H1 (cell line): ENCODE data around the gene NEU2. TPM values are rescaled to one million over a fixed set of nuclear protein-coding genes. Genes with fewer than 3 reads are reported as not detected.
"Not testable (repeated sequence)": the region's sequence is repeated elsewhere in the genome, so short reads cannot be mapped to it uniquely, and the experiment has no call there.

Experiments used
- CTCF ChIA-PET: fragments of 300-600 bp; sonication (Branson Sonifier 250); formaldehyde crosslinking; loops from one replicate; lab custom pipeline; 2021; ENCODE audit not compliant: partially characterized antibody; lab: Charles Lee
- POLR2A ChIA-PET: fragments of 300-600 bp; sonication (Branson Sonifier 250); formaldehyde crosslinking; loops from one replicate; lab custom pipeline; 2021; ENCODE audit warnings: inconsistent platforms; ENCODE audit not compliant: partially characterized antibody; lab: Charles Lee
- DNase-seq, 2 experiments: peaks; one replicate each; pipeline versions ENCODE4 v3.0.0 to v3.0.0-alpha.2; 2010 to 2022; ENCODE audit warnings: low spot score in 2 of 2, low read depth in 1 of 2, mixed read lengths in 1 of 2
- FAIRE-seq: peaks from 2 replicates; lab custom pipeline; 2011; peaks lifted over from hg19 to GRCh38; lab: Jason Lieb, UNC
- H2AFZ ChIP-seq: 2 replicates; pipeline ENCODE4 v1.8.1; 2012; ENCODE audit warnings: low read length, inconsistent platforms
- H2AK5ac ChIP-seq: 2 replicates; pipeline ENCODE4 v1.6.1; 2013; ENCODE audit warnings: low read depth, low read length
- H2BK120ac ChIP-seq: replicated peaks from 2 replicates; pipeline ENCODE3; 2013; ENCODE audit warnings: low read depth, low read length, inconsistent platforms
- H2BK12ac ChIP-seq: 2 replicates; pipeline ENCODE4 v1.6.1; 2013; ENCODE audit warnings: low read depth, low read length
- H2BK15ac ChIP-seq: 2 replicates; pipeline ENCODE4 v1.6.1; 2013; ENCODE audit warnings: low read length
- H2BK20ac ChIP-seq: 2 replicates; pipeline ENCODE4 v1.6.1; 2013; ENCODE audit warnings: low read length
- H2BK5ac ChIP-seq: 2 replicates; pipeline ENCODE4 v1.6.1; 2013; ENCODE audit warnings: low read depth, low read length
- H3K14ac ChIP-seq: 2 replicates; pipeline ENCODE4 v1.6.1; 2013; ENCODE audit warnings: inconsistent platforms; ENCODE audit not compliant: insufficient read length
- H3K18ac ChIP-seq: 2 replicates; pipeline ENCODE4 v1.6.1; 2013; ENCODE audit warnings: low read length; ENCODE audit errors: extremely low read depth
- H3K23ac ChIP-seq: 2 replicates; pipeline ENCODE4 v1.6.1; 2013; ENCODE audit warnings: inconsistent platforms; ENCODE audit not compliant: insufficient read length
- H3K23me2 ChIP-seq: 2 replicates; pipeline ENCODE4 v1.6.1; 2013; ENCODE audit warnings: low read depth, low read length
- H3K27ac ChIP-seq: 2 replicates; pipeline ENCODE4 v1.6.1; 2011; ENCODE audit warnings: low read depth, low read length, inconsistent platforms
- H3K27me3 ChIP-seq, 4 experiments: replicated peaks in 1 of 4; 1 replicate in 1 of 4; 2 replicates in 3 of 4; pipeline versions ENCODE4 v1.6.1 to v1.8.1; 2011 to 2013; ENCODE audit warnings: low read length in 3 of 4, mild to moderate bottlenecking in 3 of 4, inconsistent platforms in 2 of 4, mixed read lengths in 2 of 4, moderate library complexity in 1 of 4; ENCODE audit not compliant: control insufficient read depth in 3 of 4, insufficient read depth in 3 of 4; ENCODE audit errors: extremely low read depth in 1 of 4
- H3K36me3 ChIP-seq, 4 experiments: 2 replicates each; pipeline versions ENCODE4 v1.6.1 to v1.8.1; 2011 to 2013; ENCODE audit warnings: mild to moderate bottlenecking in 4 of 4, low read length in 3 of 4, moderate library complexity in 2 of 4, control low read depth in 1 of 4, inconsistent platforms in 1 of 4; ENCODE audit not compliant: insufficient read depth in 4 of 4, control insufficient read depth in 2 of 4
- H3K4ac ChIP-seq: replicated peaks from 2 replicates; pipeline ENCODE3; 2013; ENCODE audit warnings: low read length, low read depth, mixed read lengths, inconsistent platforms; ENCODE audit not compliant: insufficient read length
- H3K4me1 ChIP-seq, 4 experiments: replicated peaks in 1 of 4; 1 replicate in 1 of 4; 2 replicates in 3 of 4; pipeline versions ENCODE4 v1.6.1 to v1.8.1; 2011 to 2013; ENCODE audit warnings: low read length in 3 of 4, inconsistent platforms in 2 of 4, mixed read lengths in 1 of 4; ENCODE audit not compliant: insufficient read depth in 4 of 4, control insufficient read depth in 3 of 4
- H3K4me2 ChIP-seq, 2 experiments: 2 replicates each; pipeline versions ENCODE4 v1.6.1 to v1.8.1; 2011 to 2013; ENCODE audit warnings: low read depth in 2 of 2, low read length in 2 of 2, control low read depth in 1 of 2, inconsistent platforms in 1 of 2, mild to moderate bottlenecking in 1 of 2; ENCODE audit not compliant: insufficient read depth in 1 of 2
- H3K4me3 ChIP-seq, 4 experiments: fragments of 200-600, 300-600 bp in 1 of 4; sonication (generic), shearing (Covaris generic), sonication (Bioruptor Twin) in 1 of 4; 2 replicates each; pipeline versions ENCODE4 v1.5.1 to v1.8.1; 2011 to 2016; ENCODE audit warnings: low read length in 4 of 4, low read depth in 3 of 4, control low read depth in 2 of 4, inconsistent platforms in 2 of 4, mild to moderate bottlenecking in 2 of 4, mixed read lengths in 1 of 4, moderate library complexity in 1 of 4; ENCODE audit not compliant: insufficient read depth in 2 of 4; ENCODE audit errors: extremely low read depth in 1 of 4
- H3K56ac ChIP-seq: replicated peaks from 2 replicates; pipeline ENCODE3; 2013; ENCODE audit warnings: low read depth, mild to moderate bottlenecking, mixed read lengths, low read length, inconsistent platforms; ENCODE audit not compliant: insufficient read length
- H3K79me1 ChIP-seq: 2 replicates; pipeline ENCODE4 v1.6.1; 2013; ENCODE audit warnings: low read depth, low read length, control low read depth
- H3K79me2 ChIP-seq, 2 experiments: 2 replicates each; pipeline versions ENCODE4 v1.6.1 to v1.8.1; 2012 to 2013; ENCODE audit warnings: low read length in 2 of 2, mild to moderate bottlenecking in 2 of 2, inconsistent platforms in 1 of 2; ENCODE audit not compliant: insufficient read depth in 2 of 2, control insufficient read depth in 1 of 2
- H3K9ac ChIP-seq, 4 experiments: replicated peaks in 1 of 4; 1 replicate in 1 of 4; 2 replicates in 3 of 4; pipeline versions ENCODE4 v1.6.1 to v1.8.1; 2011 to 2013; ENCODE audit warnings: low read depth in 3 of 4, low read length in 3 of 4, control low read depth in 2 of 4, mild to moderate bottlenecking in 2 of 4, moderate library complexity in 2 of 4, inconsistent platforms in 1 of 4; ENCODE audit errors: extremely low read depth in 1 of 4
- H3K9me3 ChIP-seq, 2 experiments: 2 replicates each; pipeline versions ENCODE4 v1.6.1 to v1.8.1; 2012 to 2013; ENCODE audit warnings: mild to moderate bottlenecking in 2 of 2, moderate library complexity in 2 of 2, control low read depth in 1 of 2, inconsistent platforms in 1 of 2, low read depth in 1 of 2, low read length in 1 of 2, mixed read lengths in 1 of 2; ENCODE audit not compliant: insufficient read depth in 2 of 2
- H4K20me1 ChIP-seq, 2 experiments: replicated peaks in 1 of 2; 2 replicates each; pipeline versions ENCODE3 to v1.8.1; 2011 to 2013; ENCODE audit warnings: inconsistent platforms in 2 of 2, low read length in 2 of 2, mild to moderate bottlenecking in 1 of 2; ENCODE audit not compliant: insufficient read depth in 2 of 2, control insufficient read depth in 1 of 2
- H4K5ac ChIP-seq: 2 replicates; pipeline ENCODE4 v1.6.1; 2013; ENCODE audit warnings: low read length, low read depth, mixed read lengths, inconsistent platforms; ENCODE audit not compliant: insufficient read length
- H4K8ac ChIP-seq: 2 replicates; pipeline ENCODE4 v1.8.0; 2013; ENCODE audit warnings: mild to moderate bottlenecking, moderate library complexity, low read length, inconsistent platforms; ENCODE audit not compliant: insufficient read depth; ENCODE audit errors: extremely low read depth
- H4K91ac ChIP-seq: replicated peaks from 2 replicates; pipeline ENCODE3; 2013; ENCODE audit warnings: low read length, mixed read lengths, inconsistent platforms; ENCODE audit not compliant: insufficient read length
- CREB1 ChIP-seq: IDR thresholded peaks from 2 replicates; pipeline ENCODE4 v1.6.1; 2012; ENCODE audit warnings: inconsistent platforms
- PHF8 ChIP-seq: fragments of 200-600 bp; sonication (generic); conservative IDR thresholded peaks from 2 replicates; pipeline ENCODE4 v1.7.1; 2012; ENCODE audit warnings: low read depth, mild to moderate bottlenecking, inconsistent platforms, low read length, moderate library complexity
- RAD21 ChIP-seq, 2 experiments: IDR thresholded peaks in 1 of 2; conservative IDR thresholded peaks in 1 of 2; 2 replicates each; pipeline ENCODE4 v1.6.1; 2011; ENCODE audit warnings: low read depth in 2 of 2, low read length in 2 of 2, improper control_type of control experiment in 1 of 2, inconsistent platforms in 1 of 2, mild to moderate bottlenecking in 1 of 2, moderate library complexity in 1 of 2
- RNF2 ChIP-seq: fragments of 200-900, 300-1000 bp; sonication (generic); IDR thresholded peaks from 2 replicates; pipeline ENCODE4 v1.7.1; 2016; ENCODE audit warnings: borderline replicate concordance, low read depth, mild to moderate bottlenecking, antibody characterized with exemption, low read length; ENCODE audit not compliant: poor library complexity, severe bottlenecking; ENCODE audit errors: missing control alignments
- WGBS, 2 experiments: shearing (Covaris generic) in 1 of 2; methylation state at CpG; one replicate each; pipeline versions ENCODE4 v1.1.6 to v1.1.7; 2013 to 2015; ENCODE audit warnings: low lambda C conversion rate in 2 of 2, mixed read lengths in 2 of 2, inconsistent platforms in 1 of 2, low coverage in 1 of 2, missing lambda C conversion rate in 1 of 2; ENCODE audit not compliant: insufficient replicate concordance in 2 of 2, insufficient coverage in 1 of 2, insufficient read length in 1 of 2; ENCODE audit errors: extremely low coverage in 1 of 2, missing lambda C conversion rate in 1 of 2; 5-methylcytosine and 5-hydroxymethylcytosine counted together
- polyA plus RNA-seq, 7 experiments: library from polyadenylated mRNA; depleted of rRNA in 3 of 7; stranded (reverse) in 5 of 7; unstranded in 2 of 7; fragments of >200 nt in 5 of 7; fragments of 200-250 nt in 2 of 7; gene quantifications; 1 replicate in 5 of 7; 2 replicates in 1 of 7; 4 replicates in 1 of 7; pipeline versions ENCODE4 v1.2.1 to v1.2.3, GENCODE V29; 2011 to 2013; ENCODE audit warnings: missing spikeins in 2 of 7, mixed read lengths in 2 of 7
- total RNA-seq: library from RNA; stranded (reverse); fragmentation: NEBNext Ultra II Directional; extraction: Animal tissue kit (Norgen Biotek cat#: 25700); gene quantifications from 2 replicates; pipeline ENCODE4 v1.2.1, GENCODE V29; 2021

The NEU2 gene
- total and polyA plus RNA-seq, 2 of the 8 experiments (the other 6 are each of a cell fraction or from before 2014, with no cell fraction given): 0.12 TPM; not detected in 1

DNA sequence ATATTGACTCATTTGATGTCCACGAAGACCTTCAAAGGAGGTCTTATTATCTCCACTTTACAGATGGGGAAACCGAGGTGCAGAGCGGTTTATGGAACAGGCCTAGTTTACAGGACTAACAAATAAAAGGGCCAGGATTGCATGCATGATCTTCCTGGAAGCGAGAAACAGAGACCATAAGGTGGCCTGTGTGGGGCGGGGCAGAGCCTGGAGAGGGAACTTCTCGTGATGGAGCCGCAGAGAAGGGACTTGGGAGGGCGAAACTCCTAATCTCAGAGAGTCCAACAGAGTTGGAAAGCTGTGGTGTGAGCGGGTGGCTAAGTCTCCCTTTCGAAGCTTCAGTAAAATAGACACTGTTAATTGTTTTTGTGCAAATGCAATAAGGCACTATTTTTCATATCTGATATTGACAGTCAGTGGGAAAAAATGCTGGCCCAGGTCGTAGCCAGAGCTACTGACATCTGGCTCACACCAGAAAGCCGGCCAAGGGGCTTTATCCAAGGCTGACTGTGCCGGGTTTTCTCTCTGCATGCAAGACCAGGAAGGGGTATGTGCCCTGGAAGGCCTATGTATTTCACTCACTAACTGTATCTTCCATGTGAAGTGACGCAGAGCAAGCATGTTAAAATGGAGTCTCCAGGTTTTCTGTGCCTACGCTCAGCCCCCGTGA is 32.2 kb downstream of the NEU2 start (continued):
- no peak for TF ChIP-seq RAD21 (IDR thresholded peaks at IDR 0.05 in 1 of 2, conservative IDR thresholded peaks at IDR 0.05 in 1 of 2; ENCODE audit: low read depth in 2 of 2, low read length in 2 of 2)
- TF ChIP-seq RNF2: no peak
- TF ChIP-seq CREB1: no peak
- TF ChIP-seq PHF8: no peak

GRCh38 chr2:233065200-233065589 is 32.7 kb downstream of the NEU2 start:
- H2BK15ac ChIP-seq, H3K4me2 ChIP-seq, H3K27ac ChIP-seq, H4K20me1 ChIP-seq, H2BK20ac ChIP-seq, FAIRE-seq, H4K5ac ChIP-seq, H2BK120ac ChIP-seq, H3K79me2 ChIP-seq, H3K23ac ChIP-seq, H3K14ac ChIP-seq, H4K91ac ChIP-seq, H2AK5ac ChIP-seq, H4K8ac ChIP-seq, H3K36me3 ChIP-seq, H3K79me1 ChIP-seq, H2AFZ ChIP-seq, H3K18ac ChIP-seq, H3K4me3 ChIP-seq, H3K9me3 ChIP-seq, H3K23me2 ChIP-seq, DNase-seq, H3K4me1 ChIP-seq, H3K9ac ChIP-seq, H2BK12ac ChIP-seq, POLR2A ChIA-PET, H3K56ac ChIP-seq, H2BK5ac ChIP-seq, H3K27me3 ChIP-seq, H3K4ac ChIP-seq: not testable (repeated sequence)
- CTCF ChIA-PET: interaction anchor here (0.7 to 4.6 kb wide), 4 partner anchors 9 to 136 kb away, joined by 3 to 25 read pairs (median 4); no protein-coding TSS in a partner anchor
- 79% methylated on average over 2 of the region's 4 CpGs; no CpG with 5 or more reads in 1 of the 2 experiments for WGBS, 2 experiments
